ENCODE measurements around the gene TM4SF4.

- TF ChIP-seq CTCF (IDR thresholded peaks at IDR 0.05) (no peak), POLR2A (IDR thresholded peaks at IDR 0.05) (no peak)
These were observed 1.1 kb downstream of the TM4SF4 start for GRCh38 chr3:149475451-149476060.
